ENCODE results near the gene ESD.

Gene ESD

DNA sequence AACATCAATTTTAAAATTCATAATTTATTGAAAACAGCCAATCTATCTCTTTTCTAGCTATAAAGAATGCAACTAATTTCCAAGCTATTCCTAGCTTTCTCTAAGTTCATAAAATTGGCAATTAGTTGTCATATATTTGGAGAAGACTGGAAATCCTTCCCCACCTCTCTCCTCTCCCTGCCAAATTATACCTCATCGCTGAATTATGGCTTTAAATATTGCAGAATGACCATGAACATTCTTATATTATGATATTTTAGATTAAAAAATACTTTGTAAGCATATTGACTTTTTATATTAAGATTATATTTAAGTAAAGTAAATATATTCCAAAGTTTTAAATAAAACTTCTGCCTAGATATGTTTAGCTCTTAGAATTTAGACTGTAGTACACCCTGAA lies 58.2 kb downstream of the ESD start:
- no peak overlapping the region for H3K4me3 ChIP-seq (ENCODE audit: low read depth, low read length)
- TF ChIP-seq, protein P1, sequence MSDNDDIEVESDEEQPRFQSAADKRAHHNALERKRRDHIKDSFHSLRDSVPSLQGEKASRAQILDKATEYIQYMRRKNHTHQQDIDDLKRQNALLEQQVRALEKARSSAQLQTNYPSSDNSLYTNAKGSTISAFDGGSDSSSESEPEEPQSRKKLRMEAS (IDR thresholded peaks at IDR 0.05; ENCODE audit: low read depth, low read length), result no peak
- TF ChIP-seq, protein P2, sequence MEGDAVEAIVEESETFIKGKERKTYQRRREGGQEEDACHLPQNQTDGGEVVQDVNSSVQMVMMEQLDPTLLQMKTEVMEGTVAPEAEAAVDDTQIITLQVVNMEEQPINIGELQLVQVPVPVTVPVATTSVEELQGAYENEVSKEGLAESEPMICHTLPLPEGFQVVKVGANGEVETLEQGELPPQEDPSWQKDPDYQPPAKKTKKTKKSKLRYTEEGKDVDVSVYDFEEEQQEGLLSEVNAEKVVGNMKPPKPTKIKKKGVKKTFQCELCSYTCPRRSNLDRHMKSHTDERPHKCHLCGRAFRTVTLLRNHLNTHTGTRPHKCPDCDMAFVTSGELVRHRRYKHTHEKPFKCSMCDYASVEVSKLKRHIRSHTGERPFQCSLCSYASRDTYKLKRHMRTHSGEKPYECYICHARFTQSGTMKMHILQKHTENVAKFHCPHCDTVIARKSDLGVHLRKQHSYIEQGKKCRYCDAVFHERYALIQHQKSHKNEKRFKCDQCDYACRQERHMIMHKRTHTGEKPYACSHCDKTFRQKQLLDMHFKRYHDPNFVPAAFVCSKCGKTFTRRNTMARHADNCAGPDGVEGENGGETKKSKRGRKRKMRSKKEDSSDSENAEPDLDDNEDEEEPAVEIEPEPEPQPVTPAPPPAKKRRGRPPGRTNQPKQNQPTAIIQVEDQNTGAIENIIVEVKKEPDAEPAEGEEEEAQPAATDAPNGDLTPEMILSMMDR (IDR thresholded peaks at IDR 0.05; ENCODE audit: low read depth, low read length), result no peak
- TF ChIP-seq MYC (IDR thresholded peaks at IDR 0.05; ENCODE audit: low read depth, low read length) (no peak), POLR2A (IDR thresholded peaks at IDR 0.05; ENCODE audit: extremely low read depth, insufficient read length) (no peak)
- DNase-seq (ENCODE audit: low read depth), result no peak

DNA sequence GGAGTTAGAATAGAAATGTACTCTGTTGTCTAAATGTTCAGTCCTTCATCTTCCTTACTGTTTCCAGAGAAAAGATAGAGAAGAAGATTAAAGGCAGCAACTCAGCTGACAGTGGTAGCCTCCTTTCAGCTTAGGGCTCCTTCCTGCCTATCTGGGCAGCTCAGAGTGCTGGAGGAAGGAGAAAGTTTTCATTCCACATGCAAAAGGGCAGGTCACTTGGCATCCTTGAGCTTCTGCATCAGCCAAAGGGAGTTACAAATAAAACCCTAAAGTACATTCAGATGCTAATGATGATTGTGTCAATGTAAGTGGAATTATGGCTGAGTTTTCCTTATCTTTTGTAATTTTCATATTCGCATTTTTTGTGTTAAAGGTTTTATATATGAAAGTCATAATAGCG lies 58.9 kb downstream of the ESD start:
- TF ChIP-seq, protein P2 (IDR thresholded peaks at IDR 0.05; ENCODE audit: low read depth, low read length), result no peak
- TF ChIP-seq, protein P1 (IDR thresholded peaks at IDR 0.05; ENCODE audit: low read depth, low read length), result no peak
- TF ChIP-seq MYC (IDR thresholded peaks at IDR 0.05; ENCODE audit: low read depth, low read length) (no peak), POLR2A (IDR thresholded peaks at IDR 0.05; ENCODE audit: extremely low read depth, insufficient read length) (no peak)
- no peak overlapping the region for H3K4me3 ChIP-seq (ENCODE audit: low read depth, low read length)
- DNase-seq (ENCODE audit: low read depth), result no peak

DNA sequence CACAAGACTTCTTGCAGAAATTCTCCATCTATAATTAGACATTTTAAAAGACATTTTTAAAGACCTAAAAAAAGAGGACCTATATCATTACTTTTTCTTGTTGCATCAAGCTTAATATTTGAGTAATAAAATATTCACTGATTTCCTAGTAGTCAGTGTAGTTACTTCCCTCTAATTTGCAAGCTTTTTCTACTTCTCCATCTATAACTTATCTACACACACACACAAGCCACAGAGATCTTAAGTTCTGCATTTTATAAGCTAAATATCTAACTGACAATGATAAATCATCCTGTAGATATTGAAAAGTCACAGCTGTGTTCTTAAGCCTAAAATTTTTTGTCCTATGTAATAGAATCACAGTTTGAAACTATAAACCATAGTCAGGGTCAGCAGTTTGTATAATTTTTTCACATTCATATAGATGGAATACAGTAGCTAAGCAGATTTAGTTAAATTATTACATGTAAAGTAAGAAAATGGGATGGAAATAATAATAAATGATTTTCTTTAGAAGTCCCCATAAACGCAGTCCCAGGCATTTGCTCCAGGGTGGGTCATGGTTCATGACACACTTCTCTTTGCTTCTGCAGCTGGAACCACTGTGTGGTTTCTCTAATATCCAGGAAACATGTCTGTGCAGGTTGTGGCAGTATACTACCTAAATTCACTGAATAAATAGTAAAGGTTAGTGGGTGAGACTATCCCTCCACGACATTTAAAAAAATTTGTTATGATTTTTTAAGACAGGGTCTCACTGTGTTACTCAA lies 60.2 kb downstream of the ESD start:
- TF ChIP-seq POLR2A (IDR thresholded peaks at IDR 0.05; ENCODE audit: extremely low read depth, insufficient read length) (no peak), MYC (IDR thresholded peaks at IDR 0.05; ENCODE audit: low read depth, low read length) (no peak)
- TF ChIP-seq, protein P2 (IDR thresholded peaks at IDR 0.05; ENCODE audit: low read depth, low read length), result no peak
- TF ChIP-seq, protein P1 (IDR thresholded peaks at IDR 0.05; ENCODE audit: low read depth, low read length), result no peak
- H3K4me3 ChIP-seq (ENCODE audit: low read depth, low read length), result no peak overlapping the region
- no peak for DNase-seq (ENCODE audit: low read depth)

DNA sequence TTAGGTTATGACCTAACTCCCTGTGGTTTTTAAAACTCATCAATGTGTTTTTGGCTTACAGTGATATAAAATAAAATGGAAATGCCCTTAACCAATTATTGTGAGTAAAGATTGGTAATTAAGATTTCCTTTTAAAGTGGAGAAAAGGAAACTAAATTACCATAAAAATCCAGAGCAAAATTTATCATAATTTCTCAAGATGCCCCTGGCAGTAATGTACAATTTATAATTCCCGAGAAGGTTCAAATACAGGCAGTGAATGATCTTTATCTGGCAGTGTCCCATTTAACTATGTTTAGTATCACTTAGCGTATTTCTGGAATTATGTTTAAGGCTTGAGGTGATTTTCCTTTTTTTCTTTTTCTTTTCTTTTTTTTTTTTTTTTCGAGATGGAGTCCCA lies 61.5 kb downstream of the ESD start:
- no peak for DNase-seq (ENCODE audit: low read depth)
- H3K4me3 ChIP-seq (ENCODE audit: low read depth, low read length), result no peak overlapping the region
- TF ChIP-seq POLR2A (IDR thresholded peaks at IDR 0.05; ENCODE audit: extremely low read depth, insufficient read length) (no peak), MYC (IDR thresholded peaks at IDR 0.05; ENCODE audit: low read depth, low read length) (no peak)
- TF ChIP-seq, protein P2 (IDR thresholded peaks at IDR 0.05; ENCODE audit: low read depth, low read length), result no peak
- TF ChIP-seq, protein P1 (IDR thresholded peaks at IDR 0.05; ENCODE audit: low read depth, low read length), result no peak

DNA sequence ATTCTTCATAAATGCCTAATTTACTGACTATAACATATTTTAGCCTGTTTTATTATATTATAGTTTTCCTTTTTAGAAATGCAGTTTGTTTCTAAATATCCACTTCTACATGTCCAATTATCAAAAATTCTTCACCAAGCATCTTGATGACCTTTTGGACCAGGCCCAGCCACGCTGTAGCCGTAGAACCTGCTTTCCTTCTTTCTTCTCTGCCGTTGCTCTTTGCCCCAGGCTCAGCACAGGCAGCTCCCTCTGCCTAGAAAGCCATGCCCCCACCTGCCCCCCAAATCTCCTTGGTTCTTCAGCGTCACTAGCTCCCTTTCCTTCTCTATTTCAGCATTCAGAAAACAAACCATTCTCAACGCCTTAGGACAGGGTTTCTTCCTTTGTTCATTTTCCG lies 65.4 kb downstream of the ESD start:
- no peak overlapping the region for H3K4me3 ChIP-seq (ENCODE audit: low read depth, low read length)
- no peak for DNase-seq (ENCODE audit: low read depth)
- TF ChIP-seq MYC (IDR thresholded peaks at IDR 0.05; ENCODE audit: low read depth, low read length) (no peak), POLR2A (IDR thresholded peaks at IDR 0.05; ENCODE audit: extremely low read depth, insufficient read length) (no peak)
- TF ChIP-seq, protein P2 (IDR thresholded peaks at IDR 0.05; ENCODE audit: low read depth, low read length), result no peak
- TF ChIP-seq, protein P1 (IDR thresholded peaks at IDR 0.05; ENCODE audit: low read depth, low read length), result no peak
